Hippocampal formation (tissue), 2 donors: ENCODE measurements around the gene HAVCR2.
"Not testable (repeated sequence)": the region's sequence is repeated elsewhere in the genome, so short reads cannot be mapped to it uniquely, and the experiment has no call there.

Experiments
- DNase-seq, 2 donors: peaks; one replicate each; lab custom pipeline; 2025; lab: John Stamatoyannopoulos, UW

HAVCR2 gene

GRCh38 chr5:157088342-157088990 is 20.4 kb downstream of the HAVCR2 start:
- DNase-seq, result no peak

GRCh38 chr5:157086751-157087359 is 22.0 kb downstream of the HAVCR2 start:
- DNase-seq, result no peak

- no peak for DNase-seq
Observed at GRCh38 chr5:157085930-157086329, 22.9 kb downstream of the HAVCR2 start.

GRCh38 chr5:157080286-157080685 is 28.6 kb downstream of the HAVCR2 start:
- no peak for DNase-seq

- DNase-seq, result peak in 1 of 2 donors; percentile 18
Observed at GRCh38 chr5:157076558-157076957, 32.3 kb downstream of the HAVCR2 start.

GRCh38 chr5:157072508-157072907 is 36.3 kb downstream of the HAVCR2 start:
- no peak for DNase-seq

- no peak for DNase-seq
Observed at GRCh38 chr5:157069949-157070348, 38.9 kb downstream of the HAVCR2 start.

GRCh38 chr5:157068785-157069184 is 40.1 kb downstream of the HAVCR2 start:
- DNase-seq, result no peak

- no peak for DNase-seq
Observed at GRCh38 chr5:157068339-157068738, 40.5 kb downstream of the HAVCR2 start.

- no peak for DNase-seq
Observed at GRCh38 chr5:157067005-157067404, 41.8 kb downstream of the HAVCR2 start.

- no peak for DNase-seq
Observed at GRCh38 chr5:157066080-157066479, 42.8 kb downstream of the HAVCR2 start.

- no peak for DNase-seq
Observed at GRCh38 chr5:157063776-157064430, 44.9 kb downstream of the HAVCR2 start.

- DNase-seq, result no peak
Observed at GRCh38 chr5:157059891-157060290, 49.0 kb downstream of the HAVCR2 start.

- no peak for DNase-seq
Observed at GRCh38 chr5:157059093-157059539, 49.7 kb downstream of the HAVCR2 start, which contains the start of gene HAVCR1. HAVCR1 (minus strand) TSS chr5:157059116; CDS start chr5:157057943, 1,173 bp downstream.

GRCh38 chr5:157057459-157058370 is 51.1 kb downstream of the HAVCR2 start:
- no peak for DNase-seq

- DNase-seq, result not testable (repeated sequence)
Observed at GRCh38 chr5:157056848-157057247, 52.0 kb downstream of the HAVCR2 start.

GRCh38 chr5:157051604-157052245 is 57.1 kb downstream of the HAVCR2 start:
- no peak for DNase-seq

GRCh38 chr5:157050050-157050449 is 58.8 kb downstream of the HAVCR2 start:
- DNase-seq, result no peak

- no peak for DNase-seq
Observed at GRCh38 chr5:157049605-157050004, 59.2 kb downstream of the HAVCR2 start.

GRCh38 chr5:157047898-157048297 is 60.9 kb downstream of the HAVCR2 start:
- no peak for DNase-seq

GRCh38 chr5:157047016-157047415 is 61.8 kb downstream of the HAVCR2 start:
- not testable (repeated sequence) for DNase-seq
